Ovary (tissue), 3 donors: Measurements from ENCODE around the gene KNL1.

Experiments
- CTCF ChIP-seq, 3 donors: fragments of 450-650 bp in 2 of 3; fragments of 200-600 bp in 1 of 3; IDR thresholded peaks; one replicate each; pipeline versions ENCODE4 v1.5.1 to v1.8.0; 2016 to 2022; ENCODE audit warnings: antibody characterized with exemption in 3 of 3, mild to moderate bottlenecking in 1 of 3
- POLR2A ChIP-seq: fragments of 450-650 bp; IDR thresholded peaks from one replicate; pipeline ENCODE4 v1.6.1; 2017; ENCODE audit warnings: antibody characterized with exemption, mild to moderate bottlenecking, moderate library complexity
- donor health status: DM: no; HTN: no; CAD: no.

GRCh38 chr15:40630313-40630712, 36.3 kb downstream of the KNL1 start:
- TF ChIP-seq CTCF (IDR thresholded peaks at IDR 0.05) (no peak), POLR2A (no peak)
